GM19455 (cell line): ENCODE results near the gene NEIL3.
"Not testable (repeated sequence)": the region's sequence is repeated elsewhere in the genome, so short reads cannot be mapped to it uniquely, and the experiment has no call there.

Source experiments
- ATAC-seq: cut with Tn5 transposase; IDR thresholded peaks from one replicate; pipeline ENCODE4 v1.9.1; 2021; ENCODE audit not compliant: unreplicated experiment

Gene NEIL3

DNA sequence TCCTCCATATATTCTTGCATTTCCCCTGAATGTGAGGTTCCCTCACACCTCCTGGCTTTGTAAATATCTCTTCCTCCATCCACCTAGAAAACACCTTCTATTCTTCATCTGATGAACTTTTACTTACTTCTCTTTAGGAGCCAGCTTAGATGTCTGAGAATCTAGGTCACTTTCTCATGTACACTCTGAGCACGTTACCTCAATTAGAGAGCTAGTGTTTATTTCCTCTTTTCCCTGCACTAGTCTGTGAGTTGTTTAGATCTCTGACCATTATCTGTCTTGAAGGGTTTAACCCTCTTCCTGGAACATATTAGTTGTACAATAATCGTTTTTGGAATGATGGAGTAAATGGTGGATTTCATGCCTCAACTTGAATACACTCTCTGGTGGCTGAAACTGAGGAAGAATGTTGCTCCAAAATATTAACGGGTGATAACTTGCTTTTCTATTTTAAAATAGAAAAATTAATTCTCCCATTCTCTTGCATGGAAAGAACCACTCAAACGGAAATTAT lies 8.5 kb upstream of the NEIL3 start:
- no peak for ATAC-seq

DNA sequence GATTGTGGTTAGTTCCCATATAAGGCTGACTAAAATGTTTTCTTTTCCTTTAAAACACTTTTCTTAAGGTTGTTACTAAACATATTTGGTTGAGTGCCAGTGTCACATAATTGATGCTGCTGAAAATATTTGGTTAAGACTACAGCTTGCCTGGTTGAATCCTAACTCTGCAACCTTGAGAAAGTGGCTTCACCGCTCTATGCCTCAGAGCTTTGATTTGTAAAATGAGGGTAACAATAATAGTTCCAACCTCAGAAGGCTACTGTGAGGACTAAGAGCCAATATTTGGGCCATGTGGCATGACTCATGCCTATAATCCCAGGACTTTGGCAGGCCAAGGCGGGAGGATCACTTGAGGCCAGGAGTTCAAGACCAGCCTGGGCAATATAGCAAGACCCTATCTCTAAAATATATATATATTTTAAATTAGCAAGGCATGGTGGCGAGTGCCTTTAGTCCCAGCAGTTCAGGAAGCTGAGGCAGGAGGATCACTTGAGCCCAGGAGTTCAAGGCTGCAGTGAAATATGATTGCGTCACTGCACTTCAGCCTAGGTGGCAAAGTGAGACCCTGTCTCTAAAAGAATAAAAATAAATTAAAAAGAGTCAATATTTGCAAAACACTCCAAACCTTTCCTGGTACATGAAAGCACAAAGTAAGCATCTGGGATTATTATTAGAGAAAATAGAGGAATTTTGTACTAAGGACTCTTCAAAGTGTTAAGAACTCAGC lies 7.1 kb upstream of the NEIL3 start:
- no peak for ATAC-seq

DNA sequence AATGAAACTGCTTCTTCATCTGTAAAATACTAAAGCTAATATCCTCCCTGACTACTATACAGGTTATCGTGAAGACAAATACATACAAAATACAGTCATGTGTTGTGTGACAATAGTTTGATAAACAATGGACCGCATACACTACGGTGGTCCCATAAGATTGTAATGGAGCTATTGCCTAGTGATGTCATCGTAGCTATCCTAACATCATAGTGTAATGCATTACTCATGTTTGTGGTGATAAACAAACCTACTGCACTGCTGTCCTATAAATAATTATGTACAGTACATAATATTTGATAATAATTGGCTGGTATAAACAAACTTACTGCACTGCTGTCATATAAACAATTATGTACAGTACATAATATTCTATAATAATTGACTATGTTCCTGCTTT lies 5.6 kb upstream of the NEIL3 start:
- ATAC-seq = no peak

DNA sequence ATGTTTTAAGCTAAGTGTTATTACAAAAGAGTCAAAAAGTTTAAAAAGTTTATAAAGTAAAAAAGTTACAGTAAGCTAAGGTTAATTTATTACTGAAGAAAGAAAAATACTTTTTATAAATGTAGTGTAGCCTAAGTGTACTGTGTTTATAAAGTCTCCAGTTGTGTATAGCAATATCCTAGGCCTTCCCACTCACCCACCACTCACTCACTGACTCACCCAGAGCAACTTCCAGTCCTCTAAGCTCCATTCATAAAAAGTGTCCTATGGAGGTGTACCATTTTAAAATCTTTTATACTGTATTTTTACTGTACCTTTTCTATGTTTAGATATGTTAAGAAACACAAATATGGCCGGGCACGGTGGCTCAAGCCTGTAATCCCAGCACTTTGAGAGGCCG lies 4.8 kb upstream of the NEIL3 start:
- ATAC-seq = not testable (repeated sequence)

DNA sequence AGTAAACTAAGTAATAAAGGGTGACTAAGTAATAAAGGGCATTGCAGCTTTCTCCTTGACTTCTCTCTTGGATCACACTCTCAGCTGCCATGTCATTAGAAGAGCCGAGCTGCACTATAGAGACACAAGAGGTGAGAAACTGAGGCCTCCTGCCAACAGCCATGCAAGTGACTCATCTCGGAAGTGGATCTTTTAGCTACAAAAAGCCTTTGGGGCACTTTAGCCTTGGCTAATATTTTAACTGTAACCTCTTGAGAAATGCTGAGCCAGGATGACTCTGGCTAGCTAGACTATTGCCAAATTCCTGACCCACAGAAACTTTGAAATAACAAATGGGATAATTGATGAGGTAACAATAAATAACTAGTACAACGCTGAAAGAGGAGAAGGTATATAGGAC lies 1.5 kb upstream of the NEIL3 start:
- ATAC-seq = no peak

DNA sequence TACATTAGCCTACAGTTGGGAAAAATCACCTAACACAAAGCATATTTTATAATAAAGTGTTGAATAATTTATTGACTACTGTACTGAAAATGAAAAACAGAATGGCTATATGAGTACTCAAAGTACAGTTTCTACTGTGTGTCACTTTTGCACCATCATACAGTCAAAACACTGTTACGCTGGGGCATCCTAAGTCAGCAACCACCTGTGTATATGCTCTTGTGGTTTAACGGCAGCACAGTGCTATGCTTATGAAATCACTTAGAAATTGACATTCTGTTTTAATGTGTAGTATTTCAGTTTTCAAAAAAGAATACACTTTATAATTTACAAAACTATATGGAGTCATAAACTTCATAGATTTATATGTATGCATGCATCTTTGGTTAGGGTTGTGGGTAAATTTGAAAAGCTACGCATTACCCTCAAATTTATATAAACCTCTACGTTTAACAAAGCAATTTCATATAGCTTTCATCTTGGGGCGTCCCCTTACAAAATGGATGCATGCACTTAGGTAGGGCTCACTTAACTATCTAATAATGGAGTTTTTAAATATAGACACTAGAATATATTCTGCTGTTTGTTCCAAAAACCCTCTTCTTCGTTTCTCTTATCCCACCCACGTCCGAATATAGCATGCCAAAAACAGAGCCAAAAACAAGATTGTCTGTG lies 690 bp upstream of the NEIL3 start:
- ATAC-seq = no peak

DNA sequence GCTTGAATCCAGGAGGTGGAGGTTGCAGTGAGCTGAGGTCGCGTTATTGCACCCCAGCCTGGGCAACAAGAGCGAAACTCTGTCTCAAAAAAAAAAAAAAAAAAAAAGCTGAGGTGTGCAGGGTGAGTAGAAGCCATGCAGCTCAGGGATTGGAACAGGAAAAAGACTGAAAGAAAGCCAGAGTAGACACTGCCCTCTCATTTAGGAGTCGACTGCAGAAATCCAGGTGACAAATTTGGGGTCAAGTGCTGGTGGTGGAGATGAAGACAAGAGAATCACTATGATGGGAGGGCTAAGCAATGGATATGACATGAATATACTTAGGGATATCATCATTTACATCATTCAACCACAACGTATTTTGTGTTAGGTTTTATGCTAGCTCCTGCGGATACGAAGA lies 1.9 kb downstream of the NEIL3 start:
- no peak for ATAC-seq

DNA sequence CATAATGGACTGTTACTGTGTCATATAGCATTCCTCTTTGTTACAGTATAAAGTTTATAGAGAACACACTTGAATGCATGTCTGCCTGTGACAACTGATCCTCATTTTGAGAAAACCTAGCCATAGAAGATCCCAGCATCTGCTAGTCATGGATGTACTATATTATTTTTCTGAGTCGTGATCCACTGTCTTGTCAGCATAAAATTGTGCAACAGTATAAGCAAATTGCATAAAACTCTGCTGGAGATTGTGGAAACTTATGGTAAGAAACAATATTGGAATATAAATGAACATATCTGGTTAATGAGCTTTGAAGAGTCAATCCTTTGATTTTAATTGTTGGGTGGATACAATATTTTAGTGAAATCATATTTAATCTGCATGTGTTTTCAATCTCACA lies 3.6 kb downstream of the NEIL3 start:
- no peak for ATAC-seq

DNA sequence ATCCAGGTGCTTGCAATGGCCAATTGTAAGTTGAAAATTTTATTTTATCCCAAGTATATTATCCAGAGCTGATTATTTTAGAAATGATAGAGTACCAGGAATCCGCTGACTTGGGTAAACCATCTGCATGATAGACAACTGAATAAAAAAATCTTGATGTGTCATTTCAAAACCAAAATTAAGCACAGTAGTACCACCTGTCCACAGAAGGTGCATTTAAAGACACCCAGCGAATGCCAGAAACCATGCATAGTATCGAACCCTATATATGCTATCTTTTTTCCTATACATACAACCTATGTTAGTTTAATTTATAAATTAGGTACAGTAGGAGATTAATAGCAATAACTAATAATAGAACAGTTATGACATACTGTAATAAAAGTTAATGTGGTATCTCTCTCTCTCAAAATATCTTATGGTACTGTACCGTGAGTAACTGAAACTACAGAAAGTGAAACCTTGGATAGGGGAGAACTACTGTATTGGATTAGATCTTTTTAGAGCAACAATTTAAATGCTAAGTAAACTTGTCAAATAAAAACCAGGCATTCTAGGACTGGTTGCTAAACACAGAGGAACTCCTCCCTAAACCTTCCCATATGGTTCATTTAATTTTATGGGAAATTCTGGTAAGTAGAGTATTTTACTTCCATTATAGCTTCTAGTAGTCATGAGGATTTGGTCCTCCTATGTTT lies 6.2 kb downstream of the NEIL3 start:
- ATAC-seq = no peak

DNA sequence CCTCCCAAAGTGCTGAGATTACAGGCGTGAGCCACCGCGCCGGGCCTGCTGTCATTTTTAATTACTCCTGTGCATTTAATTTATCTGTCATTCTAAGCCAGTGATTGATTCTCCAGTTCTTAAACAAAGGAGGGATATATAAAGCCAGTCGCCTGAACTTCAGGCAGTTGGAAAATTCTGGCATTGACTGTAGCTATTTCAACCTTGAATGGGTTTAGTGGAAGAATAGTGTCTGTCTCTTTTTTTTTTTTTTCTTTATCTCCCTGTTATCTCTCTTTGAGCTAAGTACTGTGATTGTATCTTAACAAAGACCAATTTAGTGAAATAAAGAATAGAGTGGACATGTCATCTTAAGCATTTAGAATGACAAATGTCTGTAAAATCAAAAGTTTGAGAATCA lies 11.0 kb downstream of the NEIL3 start:
- no peak for ATAC-seq

DNA sequence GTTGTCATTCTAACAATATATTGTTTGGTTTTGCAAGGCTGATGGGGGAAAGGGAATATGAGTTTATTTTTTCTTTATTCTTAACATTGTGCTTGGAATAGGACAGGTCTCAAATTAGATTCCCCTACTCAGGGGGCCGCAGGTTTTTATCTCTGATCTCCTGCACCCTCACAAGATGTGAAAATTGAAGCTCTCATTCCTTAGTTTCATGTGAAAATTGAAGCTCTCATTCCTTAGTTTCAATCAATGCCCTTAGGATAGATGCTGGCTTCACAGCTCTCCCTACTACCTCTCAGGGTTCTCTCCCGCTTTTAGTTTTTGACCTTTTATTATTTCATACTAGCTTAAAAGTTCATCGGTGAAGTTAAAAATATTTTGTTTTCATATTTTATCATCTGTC lies 12.0 kb downstream of the NEIL3 start:
- no peak for ATAC-seq

DNA sequence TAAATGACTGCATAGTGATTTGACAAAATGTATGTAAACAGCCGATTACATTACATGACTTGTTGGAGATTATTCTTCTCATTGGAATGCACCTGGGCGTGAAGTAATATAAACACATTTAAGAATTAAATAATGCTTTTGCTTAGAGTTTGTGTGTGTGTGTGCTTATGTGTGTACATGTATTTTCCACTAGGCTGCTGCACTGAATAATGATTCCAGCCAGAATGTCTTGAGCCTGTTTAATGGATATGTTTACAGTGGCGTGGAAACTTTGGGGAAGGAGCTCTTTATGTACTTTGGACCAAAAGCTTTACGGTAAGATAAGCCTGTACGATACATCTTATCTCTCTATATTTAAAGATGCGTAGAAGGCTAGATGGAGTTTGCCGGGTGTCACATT lies 12.6 kb downstream of the NEIL3 start:
- no peak for ATAC-seq

DNA sequence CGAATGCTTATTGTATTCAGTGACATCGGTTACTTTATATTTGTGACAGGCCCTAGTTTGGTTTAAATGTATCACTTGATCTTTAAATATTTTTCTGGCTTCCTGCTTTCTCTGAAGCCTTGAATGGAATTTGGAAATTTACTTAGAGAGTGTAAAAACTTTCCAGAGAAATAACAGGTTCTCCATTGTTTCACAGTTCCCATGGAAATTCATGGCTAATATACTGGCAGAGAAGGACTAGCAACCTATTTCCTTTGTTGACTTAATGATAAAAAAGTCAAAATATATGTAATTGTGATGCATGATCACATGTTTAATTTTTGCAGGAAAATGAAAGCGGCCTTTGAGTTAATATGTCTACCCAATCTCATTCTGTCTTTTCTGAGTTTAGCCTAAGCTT lies 13.2 kb downstream of the NEIL3 start:
- ATAC-seq = no peak

DNA sequence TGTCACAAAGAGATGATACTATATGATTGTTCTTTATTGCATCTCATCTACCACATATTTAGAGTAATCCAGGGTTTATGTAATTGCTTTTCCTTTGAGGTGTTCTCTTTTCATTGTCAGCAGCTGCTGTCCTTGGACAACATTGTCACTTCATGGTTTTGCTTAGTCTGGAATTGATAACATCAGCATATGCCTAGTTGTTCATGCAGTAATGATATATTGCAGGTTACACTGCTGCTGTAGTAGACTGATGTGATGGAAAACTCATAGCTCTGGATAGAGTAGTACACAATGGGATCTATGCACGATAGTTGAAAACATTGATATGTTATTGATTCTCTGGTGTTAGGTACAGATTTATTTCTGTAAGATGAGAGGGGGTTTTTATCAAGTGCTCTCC lies 13.7 kb downstream of the NEIL3 start:
- ATAC-seq = no peak

DNA sequence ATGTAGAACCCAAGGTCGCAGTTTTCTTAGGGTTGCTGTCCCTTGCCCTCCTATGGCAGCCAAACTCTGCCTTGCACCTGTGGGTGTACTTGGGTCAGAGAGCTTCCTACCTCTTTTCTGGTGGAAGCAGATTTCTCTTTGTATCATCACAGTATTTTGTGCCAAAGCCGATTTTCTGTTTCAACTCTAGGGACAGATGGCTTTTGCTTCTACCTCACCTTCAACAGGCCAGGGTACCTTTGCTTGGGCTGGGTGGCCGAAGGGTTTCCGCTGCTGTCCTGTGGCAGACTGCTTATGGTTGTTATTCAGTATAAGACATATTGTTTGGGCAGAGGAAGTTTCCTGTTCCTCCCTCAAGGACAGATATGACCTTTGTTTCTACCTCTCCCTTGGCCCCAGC lies 22.4 kb downstream of the NEIL3 start:
- ATAC-seq = no peak

DNA sequence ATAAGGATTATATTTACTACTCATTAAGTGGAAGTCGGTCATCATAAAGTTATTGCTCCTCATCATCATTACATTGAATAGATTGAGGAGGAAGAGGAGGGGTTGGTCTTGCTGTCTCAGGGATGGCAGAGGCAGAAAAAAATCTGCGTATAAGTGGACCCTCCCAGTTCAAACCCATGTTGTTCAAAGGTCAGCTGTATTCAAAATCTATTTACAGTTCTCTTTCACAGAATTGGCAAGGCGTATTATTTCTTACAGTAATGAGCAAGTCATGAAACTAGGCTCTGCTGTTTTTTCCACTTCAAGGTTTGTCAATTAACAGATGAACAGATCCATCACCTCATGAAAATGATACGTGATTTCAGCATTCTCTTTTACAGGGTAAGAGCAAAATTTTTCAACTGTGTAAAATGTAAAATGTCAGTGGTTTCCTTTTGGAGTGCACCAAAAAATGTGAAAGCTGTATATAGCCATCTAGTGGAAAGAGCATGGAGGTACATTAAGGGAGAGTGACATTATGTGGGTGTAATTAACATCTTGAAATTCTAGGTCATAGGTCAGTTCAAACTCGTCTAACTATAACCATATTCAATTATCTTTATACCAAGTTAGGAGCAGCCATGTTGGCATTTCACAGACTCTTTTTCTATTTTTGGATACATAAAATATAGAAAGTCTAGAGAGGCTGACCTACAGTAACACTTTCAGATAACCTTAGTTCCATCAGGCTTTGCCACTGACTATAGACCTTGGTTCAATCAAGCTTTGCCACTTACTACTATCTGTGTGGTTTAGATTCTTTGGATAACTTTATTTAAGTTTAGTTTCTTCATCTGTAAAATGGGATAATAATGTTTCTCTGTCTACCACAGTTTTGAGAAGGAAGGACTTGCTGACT lies 30.1 kb downstream of the NEIL3 start:
- peak; percentile 98 for ATAC-seq

DNA sequence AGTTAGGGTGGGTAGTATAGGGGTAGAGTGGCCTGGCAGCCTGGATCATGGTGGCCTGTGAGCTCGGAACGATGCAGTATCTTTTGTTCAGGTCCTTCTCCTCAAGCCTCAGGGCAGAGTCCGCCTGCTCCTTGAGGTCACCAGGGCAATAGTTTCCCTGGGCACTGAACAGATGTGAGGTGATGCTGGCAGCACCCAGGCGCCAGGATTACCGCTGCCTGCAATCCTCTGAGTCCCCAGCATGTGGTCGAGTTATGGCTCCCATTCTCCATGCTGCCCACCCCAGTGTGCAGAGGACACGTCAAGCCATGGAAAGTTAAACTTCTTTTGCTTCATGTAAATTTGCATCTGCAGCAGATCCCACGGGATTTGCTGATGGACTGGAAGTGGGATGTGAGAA lies 38.7 kb downstream of the NEIL3 start:
- no peak for ATAC-seq

DNA sequence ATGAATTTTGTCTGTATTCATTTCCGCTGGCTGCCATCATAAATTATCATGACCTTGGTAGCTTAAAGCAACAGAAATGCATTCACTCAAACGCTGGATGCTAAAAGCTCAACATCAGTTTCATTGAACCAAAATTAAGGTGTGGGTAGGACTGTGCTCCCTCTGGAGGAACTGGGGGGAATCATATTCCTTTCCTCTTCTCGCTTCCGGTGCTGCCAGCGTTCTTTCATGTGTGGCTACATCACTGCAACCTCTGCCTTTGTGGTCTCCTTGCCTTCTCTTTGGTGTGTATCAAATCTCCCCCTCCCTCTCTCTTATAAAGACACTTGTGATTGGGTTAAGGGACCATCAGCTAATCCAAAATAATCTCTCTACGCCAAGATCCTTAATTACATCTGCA lies 39.5 kb downstream of the NEIL3 start:
- ATAC-seq = no peak

DNA sequence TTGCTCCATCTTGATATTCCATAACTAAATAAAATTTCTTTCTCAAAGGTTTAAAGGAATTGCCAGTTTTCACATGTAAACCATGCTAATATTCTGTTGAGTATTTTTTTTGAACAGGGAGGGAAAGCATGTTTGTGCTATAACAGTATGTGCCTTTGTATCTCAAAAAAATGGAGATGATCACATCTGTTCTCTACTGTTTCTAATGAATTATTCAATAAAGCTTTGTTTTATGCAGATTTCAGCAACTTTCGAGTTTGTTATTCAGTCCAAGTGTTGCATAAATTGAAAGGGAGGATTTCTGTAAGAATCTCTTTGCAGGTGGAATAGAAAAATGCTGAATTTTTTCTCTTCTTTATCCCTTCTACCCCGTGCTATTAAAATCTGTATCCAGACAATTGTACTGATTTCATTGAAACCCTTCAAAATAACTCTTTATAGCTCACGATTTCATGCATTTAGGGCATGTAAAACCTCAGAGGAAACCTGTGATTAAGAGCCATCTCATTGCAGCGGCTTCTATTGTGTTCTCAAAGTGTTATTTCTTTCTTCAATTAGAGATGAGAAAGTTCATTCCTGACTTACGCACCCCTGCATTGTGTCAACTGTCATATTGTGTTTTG lies 42.1 kb downstream of the NEIL3 start:
- no peak for ATAC-seq

DNA sequence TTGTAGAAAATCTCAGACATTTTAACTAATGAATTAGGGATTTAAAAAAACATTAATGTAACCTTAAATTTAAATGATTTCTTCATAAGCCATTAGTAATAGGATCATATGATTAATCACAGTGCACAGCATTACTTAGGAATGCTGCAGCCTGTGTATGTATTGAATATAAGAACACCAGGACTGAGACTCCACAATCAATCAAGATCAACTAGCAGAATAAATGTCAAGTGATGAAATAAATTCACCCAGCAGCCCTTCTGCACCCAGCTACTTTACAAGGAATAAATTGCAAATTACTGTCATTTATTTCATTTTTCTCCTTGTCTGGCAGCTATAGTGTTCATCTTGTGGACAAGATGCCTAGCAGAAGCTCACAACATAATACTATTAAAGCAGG lies 46.5 kb downstream of the NEIL3 start:
- no peak for ATAC-seq

DNA sequence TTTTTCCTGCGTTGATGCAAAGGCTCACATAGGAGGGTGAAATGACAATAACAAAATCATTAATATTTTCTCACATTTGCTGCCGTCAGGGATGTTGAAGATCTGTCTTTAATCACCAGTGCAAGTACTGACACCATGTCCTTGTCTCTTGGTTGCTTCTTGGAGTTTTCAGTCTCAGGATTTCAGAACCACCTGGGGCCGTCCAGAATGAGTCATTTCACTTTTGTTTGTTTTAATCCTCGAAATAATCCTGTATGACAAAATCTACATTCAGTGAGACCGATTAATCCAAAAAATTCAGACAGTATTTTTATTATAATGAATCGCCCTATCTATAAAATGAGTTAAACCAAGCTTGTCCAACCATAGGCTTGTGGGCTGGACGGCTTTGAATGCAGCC lies 47.2 kb downstream of the NEIL3 start:
- ATAC-seq = no peak
